DOHH2 (cell line): Measurements from ENCODE around the gene STIP1.

Source experiments
- H3F3A ChIP-seq: fragments of 200-600 bp; sonication (generic), shearing (Covaris generic); 2 replicates; pipeline ENCODE4 v1.6.0; 2016; ENCODE audit warnings: antibody characterized with exemption, mild to moderate bottlenecking; ENCODE audit not compliant: control insufficient read depth, insufficient read depth
- H3K27ac ChIP-seq: fragments of 200-600 bp; sonication (generic); 2 replicates; pipeline ENCODE4 v1.5.1; 2014; ENCODE audit warnings: low read depth, mild to moderate bottlenecking, low read length, moderate library complexity
- H3K27me3 ChIP-seq: fragments of 200-600 bp; sonication (generic); 2 replicates; pipeline ENCODE4 v1.6.1; 2014; ENCODE audit warnings: mild to moderate bottlenecking, low read length, mixed read lengths; ENCODE audit not compliant: control insufficient read depth
- H3K36me3 ChIP-seq: fragments of 200-600 bp; sonication (generic); 2 replicates; pipeline ENCODE4 v1.6.1; 2014; ENCODE audit warnings: mild to moderate bottlenecking, low read length, moderate library complexity, mixed read lengths; ENCODE audit not compliant: control insufficient read depth
- H3K4me1 ChIP-seq: fragments of 200-600 bp; sonication (generic); 2 replicates; pipeline ENCODE4 v1.6.1; 2014; ENCODE audit warnings: mild to moderate bottlenecking, low read length, mixed read lengths; ENCODE audit not compliant: control insufficient read depth
- H3K4me2 ChIP-seq: fragments of 200-600 bp; sonication (generic); 2 replicates; pipeline ENCODE4 v1.6.0; 2014; ENCODE audit warnings: mild to moderate bottlenecking, low read length, moderate library complexity
- H3K4me3 ChIP-seq: fragments of 200-600 bp; sonication (generic); 2 replicates; pipeline ENCODE4 v1.5.1; 2014; ENCODE audit warnings: mild to moderate bottlenecking, low read length, mixed read lengths
- H3K79me2 ChIP-seq: fragments of 200-600 bp; sonication (generic); 2 replicates; pipeline ENCODE4 v1.6.1; 2014; ENCODE audit warnings: mild to moderate bottlenecking, low read length, mixed read lengths; ENCODE audit not compliant: control insufficient read depth
- H3K9me2 ChIP-seq: fragments of 200-600 bp; sonication (generic); replicated peaks from 2 replicates; pipeline ENCODE4 v1.6.1; 2014; ENCODE audit warnings: mild to moderate bottlenecking, low read length, mixed read lengths; ENCODE audit not compliant: control insufficient read depth
- H3K9me3 ChIP-seq: fragments of 200-600 bp; sonication (generic); 2 replicates; pipeline ENCODE4 v1.6.1; 2014; ENCODE audit warnings: antibody characterized with exemption, low read length, mixed read lengths; ENCODE audit not compliant: control insufficient read depth, insufficient read depth
- H4K20me1 ChIP-seq: fragments of 200-600 bp; sonication (generic); 2 replicates; pipeline ENCODE4 v1.6.0; 2014; ENCODE audit warnings: low read depth, mild to moderate bottlenecking, antibody characterized with exemption, low read length, moderate library complexity; ENCODE audit not compliant: control insufficient read depth, insufficient read depth
- CTCF ChIP-seq: fragments of 200-600 bp; sonication (generic); IDR thresholded peaks from one replicate; pipeline ENCODE4 v1.5.1; 2014; ENCODE audit warnings: antibody characterized with exemption, mild to moderate bottlenecking, low read depth, low read length; ENCODE audit not compliant: poor library complexity, severe bottlenecking
- EZH2phosphoT487 ChIP-seq: fragments of 200-600 bp; sonication (generic); IDR thresholded peaks from 2 replicates; pipeline ENCODE4 v1.6.1; 2017; ENCODE audit warnings: borderline replicate concordance, mild to moderate bottlenecking, antibody characterized with exemption, low read length, moderate library complexity, mixed read lengths

Gene STIP1

DNA sequence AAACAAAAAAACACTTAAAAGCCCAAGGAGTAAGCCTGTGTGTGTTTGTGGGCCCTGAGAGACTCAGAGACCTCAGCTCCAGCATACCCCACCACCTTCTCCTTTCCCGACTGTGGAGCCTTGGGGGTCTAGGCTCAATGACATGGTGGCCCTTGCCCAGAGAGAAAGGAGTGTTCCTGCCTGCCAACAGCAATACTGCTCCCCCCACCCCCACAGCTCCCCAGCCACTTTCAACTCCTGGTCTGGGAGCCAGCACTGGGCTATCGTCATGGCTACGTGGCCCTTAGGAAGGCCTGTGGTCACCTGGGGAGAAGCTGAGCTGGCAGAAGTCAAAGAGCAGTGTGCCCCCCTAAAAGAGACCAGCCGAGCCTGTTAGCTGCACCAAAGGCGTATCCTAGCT lies 58.1 kb downstream of the STIP1 start:
- no peak overlapping the region for H3K4me2 ChIP-seq
- peaks cover 48% of the 10 kb centered on the region for H3K79me2 ChIP-seq
- H3F3A ChIP-seq, result peaks cover 41% of the 10 kb centered on the region
- peak overlapping the region; percentile 10; the same call in 1 of the 2 replicates for H3K27ac ChIP-seq
- H3K9me2 ChIP-seq, result no peaks in the 10 kb centered on the region
- no peaks in the 10 kb centered on the region for H3K27me3 ChIP-seq
- no peak for TF ChIP-seq EZH2phosphoT487
- no peak for TF ChIP-seq CTCF
- peaks cover 54% of the 10 kb centered on the region for H3K36me3 ChIP-seq
- no peak overlapping the region for H3K4me3 ChIP-seq
- peaks cover 60% of the 10 kb centered on the region for H3K4me1 ChIP-seq
- H4K20me1 ChIP-seq, result no peaks in the 10 kb centered on the region
- no peaks in the 10 kb centered on the region for H3K9me3 ChIP-seq

- peaks cover 57% of the 10 kb centered on the region for H3K4me1 ChIP-seq
- H3K4me2 ChIP-seq, result peak overlapping the region; percentile 89
These were observed 59.0 kb downstream of the STIP1 start for GRCh38 chr11:64244966-64245365.

GRCh38 chr11:64245401-64245796 lies 59.4 kb downstream of the STIP1 start:
- Histone ChIP-seq H3K36me3 (peaks cover 47% of the 10 kb centered on the region), H4K20me1 (no peaks in the 10 kb centered on the region), H3K9me3 (no peaks in the 10 kb centered on the region), H3K79me2 (peaks cover 48% of the 10 kb centered on the region), H3K9me2 (no peaks in the 10 kb centered on the region), H3K4me1 (peaks cover 54% of the 10 kb centered on the region), H3F3A (peaks cover 29% of the 10 kb centered on the region), H3K27me3 (no peaks in the 10 kb centered on the region), H3K4me2 (peak overlapping the region; percentile 89), H3K27ac (peak overlapping the region; percentile 85), H3K4me3 (peak overlapping the region; percentile 97)
- no peak for TF ChIP-seq CTCF
- no peak for TF ChIP-seq EZH2phosphoT487

More at GRCh38 chr11:64244966-64245365, 59.0 kb downstream of the STIP1 start:
- Histone ChIP-seq H3K27ac (peak overlapping the region; percentile 85), H3K27me3 (no peaks in the 10 kb centered on the region), H3K9me3 (no peaks in the 10 kb centered on the region), H3K4me3 (peak overlapping the region; percentile 97), H3F3A (peaks cover 34% of the 10 kb centered on the region), H4K20me1 (no peaks in the 10 kb centered on the region), H3K79me2 (peaks cover 48% of the 10 kb centered on the region), H3K9me2 (no peaks in the 10 kb centered on the region), H3K36me3 (peaks cover 50% of the 10 kb centered on the region)
- TF ChIP-seq EZH2phosphoT487 (no peak), CTCF (no peak)
